ENCODE measurements around the gene COX20.

DNA sequence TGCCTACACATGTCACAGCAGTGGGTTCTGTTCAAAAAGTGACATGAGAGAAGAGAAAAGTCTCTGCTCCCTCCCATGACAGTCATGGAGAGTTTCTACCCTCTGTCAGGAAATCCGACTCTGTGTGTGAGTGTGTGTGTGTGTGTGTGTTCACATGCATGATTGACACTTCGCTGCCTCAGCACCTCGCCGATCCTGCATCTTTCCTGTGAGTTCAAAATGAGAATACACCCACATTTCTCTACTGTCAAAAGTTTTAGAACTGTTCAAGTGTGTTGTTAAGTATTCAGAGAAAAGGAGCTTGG, 46.2 kb upstream of the COX20 start:
- TF ChIP-seq CTCF (IDR thresholded peaks at IDR 0.05) (no peak), POLR2A (IDR thresholded peaks at IDR 0.05) (no peak), EP300 (IDR thresholded peaks at IDR 0.05) (no peak)

Data from ovary (tissue), 3 donors.